ENCODE measurements around the gene TCEAL5. TPM values are rescaled to one million over a fixed set of nuclear protein-coding genes. Genes with fewer than 3 reads are reported as not detected.
"Not testable (repeated sequence)": the region's sequence is repeated elsewhere in the genome, so short reads cannot be mapped to it uniquely, and the experiment has no call there.

The TCEAL5 gene
- total RNA-seq, 2 experiments from 2014 or later = not detected

GRCh38 chrX:103233263-103233662 lies 43.3 kb downstream of the TCEAL5 start:
- Mint-ChIP-seq H3K4me1 (no peaks in the 10 kb centered on the region), H3K9me3 (ENCODE audit: low read depth) (no peaks in the 10 kb centered on the region), H3K27me3 (no peaks in the 10 kb centered on the region), H3K36me3 (ENCODE audit: low read depth) (no peaks in the 10 kb centered on the region), H3K27ac (no peak overlapping the region), H3K4me3 (no peak overlapping the region)
- ChIA-PET CTCF (interaction anchor here (0.6 kb wide), 1 partner anchor 279 kb away, joined by 3 read pairs; no protein-coding TSS in a partner anchor), POLR2A (no interaction called here)
- no peak for DNase-seq
- intact Hi-C loops (cut with DNase I, micrococcal nuclease) = no loop called here
- ATAC-seq = no peak

- H3K27me3 Mint-ChIP-seq = peaks cover 17% of the 10 kb centered on the region
- intact Hi-C loops (cut with DNase I, micrococcal nuclease); DNase-seq; H3K4me1 Mint-ChIP-seq; H3K4me3 Mint-ChIP-seq; H3K27ac Mint-ChIP-seq; H3K36me3 Mint-ChIP-seq (ENCODE audit: low read depth); POLR2A ChIA-PET; CTCF ChIA-PET; H3K9me3 Mint-ChIP-seq (ENCODE audit: low read depth); ATAC-seq: not testable (repeated sequence)
Measured at GRCh38 chrX:103225918-103226317, 50.6 kb downstream of the TCEAL5 start.

Other genes with a start within 250 kb of the TCEAL5 start
- gene BEX1, start 212.6 kb downstream of the TCEAL5 start, total RNA-seq = under 1 TPM in 1 of 2 experiments, not detected in 1; 0.39 TPM
- not detected for gene NXF3, start 183.6 kb downstream of the TCEAL5 start, total RNA-seq
- gene BEX4, start 61.6 kb downstream of the TCEAL5 start, total RNA-seq = 10 to 100 TPM in 1 of 2 experiments, 1 to 10 TPM in 1; 9.9 to 10.0 TPM
- gene TCEAL8, start 21.6 kb downstream of the TCEAL5 start, total RNA-seq = 10 to 100 TPM; 36.0 to 46.6 TPM
- gene BEX2, start 34.2 kb upstream of the TCEAL5 start, total RNA-seq = 10 to 100 TPM in 1 of 2 experiments, 1 to 10 TPM in 1; 7.4 to 11.5 TPM
- gene TCEAL7, start 53.5 kb upstream of the TCEAL5 start, total RNA-seq = not detected
- gene TCEAL9, start 79.8 kb upstream of the TCEAL5 start, total RNA-seq = 1 to 10 TPM; 1.5 to 2.3 TPM
- 10 to 100 TPM; 21.1 to 22.0 TPM for gene BEX3, start 99.8 kb upstream of the TCEAL5 start, total RNA-seq
- under 1 TPM; 0.12 to 0.18 TPM for gene RAB40A, start 242.7 kb upstream of the TCEAL5 start, total RNA-seq